GM13976 (cell line): Measurements from ENCODE around the gene SORBS1.

Experiments used
- DNase-seq: peaks from one replicate; pipeline ENCODE4 v3.0.0; 2012; ENCODE audit warnings: low spot score
- CTCF ChIP-seq: IDR thresholded peaks from 2 replicates; pipeline ENCODE4 v1.5.1; 2012; ENCODE audit warnings: borderline replicate concordance, mild to moderate bottlenecking; ENCODE audit not compliant: insufficient read depth; ENCODE audit errors: extremely low read depth, missing control alignments, control extremely low read depth
- in situ Hi-C: fragments of 300-500 bp; cut with MboI; formaldehyde crosslinking; loops from one replicate; pipeline ENCODE4 v1.12.0; 2022; ENCODE audit warnings: low sequenced_read_pairs, mixed read lengths, inconsistent platforms; ENCODE audit not compliant: unreplicated experiment

Gene SORBS1

GRCh38 chr10:95544783-95545500 is 16.2 kb downstream of the SORBS1 start:
- no peak for DNase-seq
- no peak for TF ChIP-seq CTCF
- in situ Hi-C loops = no loop called here

- no peak for TF ChIP-seq CTCF
- DNase-seq = no peak
- in situ Hi-C loops = no loop called here
These were observed 17.7 kb downstream of the SORBS1 start for GRCh38 chr10:95543459-95543858.

- no peak for TF ChIP-seq CTCF
- DNase-seq = no peak
- in situ Hi-C loops = no loop called here
These were observed 18.4 kb downstream of the SORBS1 start for GRCh38 chr10:95542761-95543160.

- TF ChIP-seq CTCF = no peak
- DNase-seq = no peak
- in situ Hi-C loops = no loop called here
These were observed 18.8 kb downstream of the SORBS1 start for GRCh38 chr10:95542330-95542729.

- no peak for TF ChIP-seq CTCF
- in situ Hi-C loops = no loop called here
- no peak for DNase-seq
These were observed 20.6 kb downstream of the SORBS1 start for GRCh38 chr10:95540514-95541052.

- in situ Hi-C loops = no loop called here
- no peak for DNase-seq
- TF ChIP-seq CTCF = no peak
These were observed 21.4 kb downstream of the SORBS1 start for GRCh38 chr10:95539560-95540284.
